NOMO-1 (cell line): ENCODE results near the gene KIF13A.
"Not testable (repeated sequence)": the region's sequence is repeated elsewhere in the genome, so short reads cannot be mapped to it uniquely, and the experiment has no call there.

Source experiments
- DNase-seq, 2 experiments: peaks; one replicate each; lab custom pipeline; 2025; ENCODE audit not compliant: unreplicated experiment in 2 of 2; lab: John Stamatoyannopoulos, UW

The KIF13A gene

GRCh38 chr6:17987447-17987696 is at the start of gene KIF13A:
Gene KIF13A (minus strand): TSS chr6:17987635. CDS start chr6:17987463, 172 bp downstream.
- DNase-seq, result no peak

- DNase-seq, result no peak
These were observed 49.3 kb upstream of the KIF13A start for GRCh38 chr6:18036781-18037180.

GRCh38 chr6:18035330-18035854 is 48.0 kb upstream of the KIF13A start:
- DNase-seq, result no peak

- DNase-seq, result no peak
These were observed 47.4 kb upstream of the KIF13A start for GRCh38 chr6:18034798-18035202.

- no peak for DNase-seq
These were observed 44.3 kb upstream of the KIF13A start for GRCh38 chr6:18031680-18032256.

GRCh38 chr6:18031189-18031588 is 43.8 kb upstream of the KIF13A start:
- DNase-seq, result no peak

GRCh38 chr6:18028332-18028731 is 40.9 kb upstream of the KIF13A start:
- no peak for DNase-seq

GRCh38 chr6:18025596-18025995 is 38.2 kb upstream of the KIF13A start:
- DNase-seq, result no peak

GRCh38 chr6:18024876-18025275 is 37.4 kb upstream of the KIF13A start:
- no peak for DNase-seq

- no peak for DNase-seq
These were observed 36.5 kb upstream of the KIF13A start for GRCh38 chr6:18023891-18024290.

GRCh38 chr6:18022398-18023231 is 35.2 kb upstream of the KIF13A start:
- DNase-seq, result no peak

- no peak for DNase-seq
These were observed 33.9 kb upstream of the KIF13A start for GRCh38 chr6:18021166-18021850.

- DNase-seq, result not testable (repeated sequence)
These were observed 33.1 kb upstream of the KIF13A start for GRCh38 chr6:18020545-18020944.

- DNase-seq, result no peak
These were observed 32.4 kb upstream of the KIF13A start for GRCh38 chr6:18019539-18020534.

GRCh38 chr6:18019133-18019532 is 31.7 kb upstream of the KIF13A start:
- DNase-seq, result not testable (repeated sequence)

- no peak for DNase-seq
These were observed 29.3 kb upstream of the KIF13A start for GRCh38 chr6:18016698-18017097.

- DNase-seq, result no peak
These were observed 28.7 kb upstream of the KIF13A start for GRCh38 chr6:18016133-18016532.

GRCh38 chr6:18011287-18011686 is 23.9 kb upstream of the KIF13A start:
- no peak for DNase-seq

GRCh38 chr6:18010540-18010939 is 23.1 kb upstream of the KIF13A start:
- DNase-seq, result not testable (repeated sequence)

GRCh38 chr6:18004256-18004985 is 17.0 kb upstream of the KIF13A start:
- DNase-seq, result no peak
